Endothelial cell of umbilical vein (primary cell): ENCODE measurements around the gene FYCO1. TPM values are rescaled to one million over a fixed set of nuclear protein-coding genes. Genes with fewer than 3 reads are reported as not detected.

Source experiments
- BruUV-seq: library from RNA; stranded (reverse); fragments of 400-500 nt; replicated peaks from 2 replicates; lab custom pipeline; 2021; lab: Mats Ljungman, UMichigan
- CTCF ChIA-PET: fragments of 300-600, 350-600 bp; sonication (Branson Sonifier 250); formaldehyde crosslinking; loops from one replicate; lab custom pipeline; 2021; ENCODE audit warnings: antibody characterized with exemption, inconsistent platforms; lab: Charles Lee
- POLR2A ChIA-PET: fragments of 300-600, 350-600 bp; sonication (Branson Sonifier 250); formaldehyde crosslinking; loops from one replicate; lab custom pipeline; 2021; ENCODE audit warnings: antibody characterized with exemption, inconsistent platforms; lab: Charles Lee
- DNase-seq: peaks from one replicate; pipeline ENCODE4 v3.0.0-alpha.2; 2011; ENCODE audit warnings: low read depth, low spot score
- FAIRE-seq: peaks from 2 replicates; lab custom pipeline; 2011; peaks lifted over from hg19 to GRCh38; lab: Jason Lieb, UNC
- H2AFZ ChIP-seq: 2 replicates; pipeline ENCODE4 v1.6.0; 2012; ENCODE audit warnings: low read depth, low read length, control low read depth, inconsistent platforms
- H3K27ac ChIP-seq: 2 replicates; pipeline ENCODE4 v1.5.1; 2011; ENCODE audit warnings: low read depth, mild to moderate bottlenecking, control low read depth, low read length, moderate library complexity; ENCODE audit not compliant: insufficient read depth
- H3K27me3 ChIP-seq, 2 experiments: 2 replicates each; pipeline versions ENCODE4 v1.6.0 to v1.6.1; 2011; ENCODE audit warnings: low read length in 2 of 2, mixed read lengths in 1 of 2; ENCODE audit not compliant: control insufficient read depth in 2 of 2, insufficient read depth in 2 of 2
- H3K36me3 ChIP-seq, 2 experiments: 2 replicates in 1 of 2; 3 replicates in 1 of 2; pipeline ENCODE4 v1.5.1; 2011; ENCODE audit warnings: low read length in 2 of 2, mild to moderate bottlenecking in 1 of 2, moderate library complexity in 1 of 2; ENCODE audit not compliant: control insufficient read depth in 2 of 2, insufficient read depth in 2 of 2; ENCODE audit errors: extremely low read depth in 1 of 2
- H3K4me1 ChIP-seq: 3 replicates; pipeline ENCODE4 v1.5.1; 2011; ENCODE audit warnings: mild to moderate bottlenecking, low read length; ENCODE audit not compliant: control insufficient read depth, insufficient read depth; ENCODE audit errors: extremely low read depth
- H3K4me2 ChIP-seq: 2 replicates; pipeline ENCODE4 v1.6.1; 2011; ENCODE audit warnings: low read length, control low read depth, mixed read lengths; ENCODE audit not compliant: insufficient read depth
- H3K4me3 ChIP-seq, 3 experiments: fragments of 200-600 bp in 1 of 3; sonication (generic), shearing (Covaris generic) in 1 of 3; replicated peaks in 1 of 3; 2 replicates each; pipeline ENCODE4 v1.5.1; 2011 to 2016; ENCODE audit warnings: control low read depth in 3 of 3, low read length in 3 of 3, mild to moderate bottlenecking in 2 of 3, inconsistent platforms in 1 of 3, low read depth in 1 of 3, moderate library complexity in 1 of 3; ENCODE audit not compliant: insufficient read depth in 1 of 3
- H3K79me2 ChIP-seq: 2 replicates; pipeline ENCODE4 v1.6.0; 2012; ENCODE audit warnings: low read length, inconsistent platforms; ENCODE audit not compliant: control insufficient read depth, insufficient read depth
- H3K9ac ChIP-seq: replicated peaks from 2 replicates; pipeline ENCODE3; 2011; ENCODE audit warnings: low read length, control low read depth; ENCODE audit not compliant: insufficient read depth; ENCODE audit errors: extremely low read depth
- H3K9me1 ChIP-seq: replicated peaks from 3 replicates; pipeline ENCODE4 v1.6.0; 2011; ENCODE audit warnings: mild to moderate bottlenecking, low read length; ENCODE audit not compliant: control insufficient read depth, insufficient read depth; ENCODE audit errors: extremely low read depth
- H3K9me3 ChIP-seq: replicated peaks from 2 replicates; pipeline ENCODE4 v1.5.1; 2012; ENCODE audit warnings: low read length, inconsistent platforms; ENCODE audit not compliant: control insufficient read depth, insufficient read depth
- H4K20me1 ChIP-seq: replicated peaks from 2 replicates; pipeline ENCODE3; 2011; ENCODE audit warnings: mild to moderate bottlenecking, low read length; ENCODE audit not compliant: control insufficient read depth, insufficient read depth; ENCODE audit errors: extremely low read depth
- CTCF ChIP-seq, 2 donors: IDR thresholded peaks; 1 replicate in 1 of 2; 2 replicates in 1 of 2; pipeline ENCODE4 v1.5.1; 2011; ENCODE audit warnings: low read length in 2 of 2, mild to moderate bottlenecking in 2 of 2, moderate library complexity in 2 of 2, control low read depth in 1 of 2, inconsistent platforms in 1 of 2, low read depth in 1 of 2; ENCODE audit not compliant: insufficient read depth in 1 of 2; ENCODE audit errors: extremely low read depth in 1 of 2
- EZH2 ChIP-seq: IDR thresholded peaks from 2 replicates; pipeline ENCODE4 v1.6.1; 2012; ENCODE audit warnings: borderline replicate concordance, low read depth, mild to moderate bottlenecking, moderate library complexity, low read length, inconsistent platforms; ENCODE audit not compliant: severe bottlenecking
- GATA2 ChIP-seq: IDR thresholded peaks from 2 replicates; pipeline ENCODE4 v1.7.0; 2011; ENCODE audit warnings: low read depth, mild to moderate bottlenecking, moderate library complexity, mixed read lengths, low read length; ENCODE audit not compliant: insufficient read length, insufficient read depth
- JUN ChIP-seq: IDR thresholded peaks from 2 replicates; pipeline ENCODE4 v1.6.1; 2011; ENCODE audit warnings: borderline replicate concordance, low read depth; ENCODE audit not compliant: insufficient read length, insufficient read depth
- MAX ChIP-seq: IDR thresholded peaks from 2 replicates; pipeline ENCODE4 v1.6.1; 2011; ENCODE audit not compliant: insufficient read depth, insufficient read length
- MYC ChIP-seq: IDR thresholded peaks from one replicate; pipeline ENCODE4 v1.6.1; 2011; ENCODE audit warnings: mild to moderate bottlenecking, low read depth, low read length
- dilution Hi-C: fragments of 300-500 bp; cut with MboI; formaldehyde crosslinking; loops from one replicate; pipeline ENCODE4 v1.15.0; 2019; ENCODE audit warnings: low sequenced_read_pairs; ENCODE audit not compliant: extremely low pct_ligation_motif_present
- intact Hi-C: fragments of 100-400 bp; cut with micrococcal nuclease; formaldehyde crosslinking; loops from one replicate; pipeline ENCODE4 v1.10.0; 2022
- polyA plus RNA-seq, 4 experiments: library from polyadenylated mRNA; depleted of rRNA in 3 of 4; stranded (reverse) in 3 of 4; unstranded in 1 of 4; fragments of >200 nt; gene quantifications; 2 replicates each; pipeline versions ENCODE4 v1.2.1 to v1.2.3, GENCODE V29; 2011 to 2012; ENCODE audit warnings: missing spikeins in 1 of 4
- total RNA-seq: library from RNA; stranded (reverse); gene quantifications from 2 replicates; pipeline ENCODE4 v1.2.3, GENCODE V29; 2021

The FYCO1 gene
- total and polyA plus RNA-seq, 2 donors (not counting 3 experiments of a cell fraction or from before 2014, with no cell fraction given) = 13.9 to 20.8 TPM

DNA sequence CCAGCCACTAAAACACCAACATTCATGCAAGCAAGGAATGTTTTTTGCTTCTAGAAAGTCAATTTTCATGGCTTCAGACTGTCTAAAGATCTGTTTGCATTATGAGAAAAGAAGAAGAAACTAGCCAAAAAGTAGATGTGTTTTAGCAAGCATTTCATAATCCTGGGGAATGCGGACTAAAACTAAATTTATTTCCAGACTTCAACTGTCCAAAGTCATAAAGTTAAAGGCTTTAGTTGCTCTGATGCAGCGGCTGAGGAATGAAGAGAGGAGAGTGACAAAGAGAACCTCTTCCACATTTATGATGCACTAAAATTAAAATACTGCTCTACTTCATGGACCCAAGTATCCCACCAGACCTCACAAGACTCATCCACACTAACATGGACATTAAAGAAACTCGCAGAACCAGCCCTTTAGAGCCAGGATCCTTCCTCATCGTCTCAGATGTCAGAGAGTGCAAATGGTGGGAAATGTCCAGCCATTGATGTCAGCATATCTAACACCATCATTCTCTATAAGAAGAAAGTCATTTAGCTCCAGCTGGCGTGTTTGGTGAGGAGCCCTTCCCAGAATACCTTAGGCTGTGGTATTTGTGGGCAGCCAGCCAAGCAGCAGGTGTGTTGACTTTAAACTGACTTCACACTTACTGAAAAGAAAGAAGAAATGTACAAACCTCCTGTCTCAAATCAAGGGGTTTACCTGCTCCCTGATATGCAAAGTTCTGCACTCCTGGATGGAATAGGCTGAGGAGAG lies 17.4 kb downstream of the FYCO1 start:
- no peak overlapping the region for H3K4me3 ChIP-seq
- no peaks in the 10 kb centered on the region for H3K27me3 ChIP-seq
- no peak overlapping the region for H3K9ac ChIP-seq
- TF ChIP-seq CTCF (IDR thresholded peaks at IDR 0.05; ENCODE audit: extremely low read depth in 1 of 2, insufficient read depth in 1 of 2, low read depth in 1 of 2, low read length in 2 of 2) (no peak), MYC (no peak), GATA2 (no peak), MAX (no peak), JUN (no peak), EZH2 (no peak)
- DNase-seq = no peak
- intact Hi-C loops (no loop called here), dilution Hi-C loops (no loop called here)
- ChIA-PET POLR2A (no interaction called here), CTCF (interaction anchor here (1.4 to 1.7 kb wide), 2 partner anchors 13 to 39 kb away, joined by 3 to 4 read pairs; no protein-coding TSS in a partner anchor)
- H3K4me1 ChIP-seq = no peaks in the 10 kb centered on the region
- no peaks in the 10 kb centered on the region for H3K9me1 ChIP-seq
- H4K20me1 ChIP-seq = no peaks in the 10 kb centered on the region
- H3K36me3 ChIP-seq = peaks cover 16 to 22% of the 10 kb centered on the region in 2 experiments
- no peaks in the 10 kb centered on the region for H3K9me3 ChIP-seq
- FAIRE-seq = no peak
- no peak overlapping the region for H2AFZ ChIP-seq
- no peak overlapping the region for H3K4me2 ChIP-seq
- BruUV-seq = no TSS peak
- H3K79me2 ChIP-seq = no peaks in the 10 kb centered on the region
- H3K27ac ChIP-seq = no peak overlapping the region
